ENCODE data around the gene FAM219A.

DNA sequence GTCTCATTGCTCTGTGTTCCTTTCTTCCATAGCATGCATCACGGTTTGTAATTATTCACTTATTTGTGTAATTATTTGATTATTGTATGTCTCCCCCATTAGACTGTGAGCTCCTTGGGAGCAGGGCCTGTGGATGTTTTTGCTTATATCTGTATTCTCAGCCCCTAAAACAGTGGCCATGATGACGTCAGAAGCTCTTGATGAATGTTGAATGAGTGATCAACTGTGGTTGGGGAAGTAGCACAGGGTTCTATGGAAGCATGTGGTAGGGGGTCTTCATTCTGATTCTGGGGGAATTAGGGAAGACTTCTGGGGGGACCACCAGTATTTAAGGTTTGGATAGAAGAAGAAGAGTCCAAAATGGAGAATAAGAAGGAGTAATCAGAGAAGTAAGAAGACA, 6.2 kb upstream of the FAM219A start:
- TF ChIP-seq, protein P1, sequence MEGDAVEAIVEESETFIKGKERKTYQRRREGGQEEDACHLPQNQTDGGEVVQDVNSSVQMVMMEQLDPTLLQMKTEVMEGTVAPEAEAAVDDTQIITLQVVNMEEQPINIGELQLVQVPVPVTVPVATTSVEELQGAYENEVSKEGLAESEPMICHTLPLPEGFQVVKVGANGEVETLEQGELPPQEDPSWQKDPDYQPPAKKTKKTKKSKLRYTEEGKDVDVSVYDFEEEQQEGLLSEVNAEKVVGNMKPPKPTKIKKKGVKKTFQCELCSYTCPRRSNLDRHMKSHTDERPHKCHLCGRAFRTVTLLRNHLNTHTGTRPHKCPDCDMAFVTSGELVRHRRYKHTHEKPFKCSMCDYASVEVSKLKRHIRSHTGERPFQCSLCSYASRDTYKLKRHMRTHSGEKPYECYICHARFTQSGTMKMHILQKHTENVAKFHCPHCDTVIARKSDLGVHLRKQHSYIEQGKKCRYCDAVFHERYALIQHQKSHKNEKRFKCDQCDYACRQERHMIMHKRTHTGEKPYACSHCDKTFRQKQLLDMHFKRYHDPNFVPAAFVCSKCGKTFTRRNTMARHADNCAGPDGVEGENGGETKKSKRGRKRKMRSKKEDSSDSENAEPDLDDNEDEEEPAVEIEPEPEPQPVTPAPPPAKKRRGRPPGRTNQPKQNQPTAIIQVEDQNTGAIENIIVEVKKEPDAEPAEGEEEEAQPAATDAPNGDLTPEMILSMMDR (conservative IDR thresholded peaks at IDR 0.05) = no peak
- TF ChIP-seq ZFX (IDR thresholded peaks at IDR 0.05) = no peak

All from C4-2B (cell line).